Thoracic aorta (tissue), 2 donors: Measurements from ENCODE around the gene PTPRF. TPM values are rescaled to one million over a fixed set of nuclear protein-coding genes. Genes with fewer than 3 reads are reported as not detected.
A peak's percentile ranks its signal among the peaks of the same experiment; 100 is the strongest.

Experiments
- ATAC-seq: fragments of 150-250 bp; one replicate; pipeline ENCODE4 v1.8.0; 2017; ENCODE audit warnings: low read depth; ENCODE audit not compliant: insufficient number of reproducible peaks, low FRiP score
- DNase-seq: peaks from one replicate; pipeline ENCODE4 v3.0.0-alpha.2; 2020; ENCODE audit warnings: low spot score
- H3K27ac ChIP-seq, 2 donors: fragments of 200-600 bp; sonication (generic); 1 replicate in 1 of 2; 2 replicates in 1 of 2; pipeline ENCODE4 v1.5.1; 2016; ENCODE audit warnings: mild to moderate bottlenecking in 2 of 2, moderate library complexity in 2 of 2
- H3K27me3 ChIP-seq: fragments of 200-600 bp; sonication (generic); replicated peaks from 2 replicates; pipeline ENCODE4 v1.6.0; 2016; ENCODE audit warnings: mild to moderate bottlenecking; ENCODE audit not compliant: insufficient read depth
- H3K36me3 ChIP-seq: fragments of 200-600 bp; sonication (generic); one replicate; pipeline ENCODE4 v1.5.1; 2016
- H3K4me1 ChIP-seq, 2 donors: fragments of 200-600 bp; sonication (generic); 1 replicate in 1 of 2; 2 replicates in 1 of 2; pipeline versions ENCODE4 v1.5.1 to v1.6.0; 2016; ENCODE audit warnings: low read depth in 2 of 2, mild to moderate bottlenecking in 1 of 2; ENCODE audit not compliant: control insufficient read depth in 1 of 2
- H3K4me3 ChIP-seq: fragments of 200-600 bp; sonication (generic); 2 replicates; pipeline ENCODE4 v1.5.1; 2016; ENCODE audit warnings: mild to moderate bottlenecking
- H3K9me3 ChIP-seq: fragments of 200-600 bp; sonication (generic); 2 replicates; pipeline ENCODE4 v1.5.1; 2016
- total RNA-seq, 2 donors: library from RNA; depleted of rRNA; stranded (reverse); fragments of >200 nt; gene quantifications; one replicate each; pipeline versions ENCODE4 v1.1.0 to v1.2.3, GENCODE V29; 2016
- TF ChIP-seq, protein P1 (sequence below): fragments of 200-600 bp; sonication (generic); IDR thresholded peaks from one replicate; pipeline ENCODE4 v1.5.1; 2019; ENCODE audit warnings: antibody characterized with exemption

The PTPRF gene
- total RNA-seq, 2 donors from 2014 or later: 43.9 to 55.1 TPM

DNA sequence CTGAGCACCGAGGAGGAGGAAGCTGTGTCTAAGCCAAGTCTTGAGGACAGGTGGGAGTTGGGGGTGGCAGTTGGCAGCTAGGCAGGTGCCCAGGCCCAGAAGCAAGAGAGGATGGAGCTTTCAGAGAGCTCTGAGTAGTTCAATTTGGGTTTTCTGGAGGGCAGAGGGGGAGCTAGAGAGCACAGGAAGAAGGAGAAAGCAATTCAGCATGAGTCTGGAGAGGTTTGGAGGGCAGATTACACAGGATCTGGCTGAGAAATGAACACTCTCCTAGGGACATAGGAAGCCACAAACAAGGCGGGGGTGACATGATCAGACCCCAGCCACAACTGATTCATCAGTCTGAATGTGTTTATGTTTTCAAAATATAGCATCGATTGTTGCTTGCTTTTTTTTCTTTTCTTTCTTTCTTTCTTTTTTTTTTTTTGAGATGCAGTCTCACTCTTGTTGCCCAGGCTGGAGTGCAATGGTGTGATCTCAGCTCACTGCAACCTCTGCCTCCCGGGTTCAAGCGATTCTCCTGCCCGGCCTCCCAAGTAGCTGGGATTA lies 23.8 kb downstream of the PTPRF start:
- no peak for DNase-seq
- H3K4me1 ChIP-seq: peaks cover 0 to 11% of the 10 kb centered on the region in 2 donors

DNA sequence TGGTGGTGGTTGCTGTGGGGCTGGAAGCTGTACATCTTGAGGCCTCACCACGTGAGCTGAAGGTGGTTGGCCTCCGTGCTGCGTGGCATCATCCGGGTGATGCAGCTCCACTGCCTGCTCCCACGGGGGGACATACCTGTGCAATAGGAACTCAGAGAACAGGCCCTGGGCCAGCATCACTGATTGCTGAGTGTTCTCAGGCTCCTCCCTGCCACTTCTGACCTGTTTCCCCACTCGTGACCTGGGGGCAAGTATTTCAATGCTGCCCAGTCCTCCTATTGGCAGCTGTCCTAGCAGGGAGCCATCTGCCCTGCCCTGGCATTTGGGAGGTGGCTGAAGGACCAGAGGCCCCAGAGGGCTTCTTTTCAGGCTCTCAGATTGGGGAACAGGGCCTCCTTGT lies 26.1 kb downstream of the PTPRF start:
- no peaks in the 10 kb centered on the region for H3K27me3 ChIP-seq
- H3K4me1 ChIP-seq: peaks cover 0 to 11% of the 10 kb centered on the region in 2 donors
- ATAC-seq (no peak), DNase-seq (no peak)
- peaks cover 5% of the 10 kb centered on the region for H3K36me3 ChIP-seq
- TF ChIP-seq, protein P1, sequence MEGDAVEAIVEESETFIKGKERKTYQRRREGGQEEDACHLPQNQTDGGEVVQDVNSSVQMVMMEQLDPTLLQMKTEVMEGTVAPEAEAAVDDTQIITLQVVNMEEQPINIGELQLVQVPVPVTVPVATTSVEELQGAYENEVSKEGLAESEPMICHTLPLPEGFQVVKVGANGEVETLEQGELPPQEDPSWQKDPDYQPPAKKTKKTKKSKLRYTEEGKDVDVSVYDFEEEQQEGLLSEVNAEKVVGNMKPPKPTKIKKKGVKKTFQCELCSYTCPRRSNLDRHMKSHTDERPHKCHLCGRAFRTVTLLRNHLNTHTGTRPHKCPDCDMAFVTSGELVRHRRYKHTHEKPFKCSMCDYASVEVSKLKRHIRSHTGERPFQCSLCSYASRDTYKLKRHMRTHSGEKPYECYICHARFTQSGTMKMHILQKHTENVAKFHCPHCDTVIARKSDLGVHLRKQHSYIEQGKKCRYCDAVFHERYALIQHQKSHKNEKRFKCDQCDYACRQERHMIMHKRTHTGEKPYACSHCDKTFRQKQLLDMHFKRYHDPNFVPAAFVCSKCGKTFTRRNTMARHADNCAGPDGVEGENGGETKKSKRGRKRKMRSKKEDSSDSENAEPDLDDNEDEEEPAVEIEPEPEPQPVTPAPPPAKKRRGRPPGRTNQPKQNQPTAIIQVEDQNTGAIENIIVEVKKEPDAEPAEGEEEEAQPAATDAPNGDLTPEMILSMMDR: no peak
- H3K9me3 ChIP-seq: no peaks in the 10 kb centered on the region
- no peak overlapping the region for H3K4me3 ChIP-seq
- H3K27ac ChIP-seq: no peak overlapping the region

More for the DNA sequence above, 23.8 kb downstream of the PTPRF start:
- Histone ChIP-seq H3K4me3 (no peak overlapping the region), H3K27me3 (no peaks in the 10 kb centered on the region), H3K9me3 (no peaks in the 10 kb centered on the region), H3K36me3 (peaks cover 5% of the 10 kb centered on the region), H3K27ac (no peak overlapping the region)
- TF ChIP-seq, protein P1: no peak
- ATAC-seq: no peak

DNA sequence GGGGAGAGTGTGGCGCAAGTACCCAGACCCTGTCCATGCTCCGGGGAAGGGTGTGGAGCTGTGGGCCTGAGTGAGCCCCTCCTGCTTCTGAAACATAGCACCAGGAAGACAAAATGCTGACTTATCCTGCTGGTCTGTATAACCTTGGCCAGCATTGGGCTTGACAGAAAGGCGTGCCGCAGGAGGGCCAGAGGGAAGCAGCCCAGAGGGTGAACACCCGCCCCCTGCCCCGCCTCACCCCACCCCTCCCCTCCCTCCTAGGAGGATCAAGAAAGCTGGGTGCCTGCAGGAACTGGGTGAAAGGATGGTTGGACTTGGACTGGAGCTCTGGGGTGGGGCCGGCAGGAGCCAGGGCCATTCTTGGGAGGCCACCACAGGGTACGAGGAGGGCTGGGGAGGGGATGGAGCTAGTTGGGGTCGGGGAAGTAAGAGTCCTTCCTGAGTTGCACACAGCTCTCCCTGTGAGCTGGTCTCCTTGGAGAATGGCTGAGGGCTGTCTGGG lies 27.1 kb downstream of the PTPRF start:
- TF ChIP-seq, protein P1: no peak
- no peak for ATAC-seq
- DNase-seq: no peak
- no peak overlapping the region for H3K4me3 ChIP-seq
- peaks cover 0 to 7% of the 10 kb centered on the region in 2 donors for H3K4me1 ChIP-seq
- H3K27ac ChIP-seq: no peak overlapping the region
- H3K27me3 ChIP-seq: no peaks in the 10 kb centered on the region
- H3K36me3 ChIP-seq: peaks cover 5% of the 10 kb centered on the region
- no peaks in the 10 kb centered on the region for H3K9me3 ChIP-seq

DNA sequence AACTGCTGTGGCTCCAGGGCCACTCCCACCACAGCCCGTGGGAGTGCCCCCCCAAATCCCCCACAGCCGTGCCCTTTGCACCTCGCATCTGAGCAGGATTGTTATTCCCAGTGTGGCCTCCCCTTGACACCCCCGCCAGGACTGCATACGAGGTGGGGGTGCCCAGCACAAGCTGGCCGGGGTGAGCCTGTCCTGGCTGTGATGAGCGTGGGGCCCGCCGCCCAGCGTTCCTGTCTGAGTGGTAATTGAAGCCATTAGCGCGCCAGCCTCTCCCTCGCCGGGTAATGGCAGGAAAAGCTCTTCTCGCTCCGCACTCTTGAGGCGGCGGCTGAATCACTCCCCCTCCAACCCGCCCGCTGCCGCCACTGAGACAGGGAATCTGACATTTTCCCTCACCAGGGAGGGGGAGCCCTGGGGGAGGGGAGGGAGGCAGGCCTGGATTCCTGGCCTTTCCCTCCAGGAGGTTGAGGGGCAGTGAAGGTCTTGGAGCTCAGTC lies 27.7 kb downstream of the PTPRF start:
- TF ChIP-seq, protein P1: no peak
- Histone ChIP-seq H3K27me3 (no peaks in the 10 kb centered on the region), H3K4me1 (peaks cover 0 to under 1% of the 10 kb centered on the region in 2 donors), H3K36me3 (peaks cover 5% of the 10 kb centered on the region), H3K27ac (no peak overlapping the region), H3K9me3 (no peaks in the 10 kb centered on the region), H3K4me3 (peak overlapping the region; percentile 6)
- DNase-seq (no peak), ATAC-seq (no peak)

DNA sequence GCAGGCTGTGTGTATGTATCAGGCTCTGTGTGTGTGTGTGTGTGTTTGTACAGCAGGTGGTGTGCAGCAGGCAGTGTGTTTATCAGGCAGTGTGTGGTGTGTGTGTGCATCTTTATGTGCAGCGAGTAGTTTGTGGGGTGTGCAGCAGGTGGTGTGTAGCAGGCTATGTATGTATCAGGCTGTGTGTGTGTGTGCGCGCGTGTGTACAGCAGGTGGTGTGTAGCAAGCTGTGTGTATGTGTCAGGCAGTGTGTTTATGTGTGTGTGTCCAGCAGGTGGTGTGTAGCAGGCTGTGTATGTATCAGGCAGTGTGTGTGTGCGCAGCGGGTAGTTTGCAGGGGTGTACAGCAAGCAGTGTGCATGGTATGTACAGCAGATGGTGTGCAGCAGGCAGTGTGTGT lies 29.0 kb downstream of the PTPRF start:
- Histone ChIP-seq H3K9me3 (no peaks in the 10 kb centered on the region), H3K36me3 (no peaks in the 10 kb centered on the region), H3K4me3 (no peak overlapping the region), H3K27me3 (no peaks in the 10 kb centered on the region), H3K4me1 (peaks cover 5 to 11% of the 10 kb centered on the region in 2 donors), H3K27ac (no peak overlapping the region)
- ATAC-seq (no peak), DNase-seq (no peak)
- TF ChIP-seq, protein P1: no peak
